Measurements from ENCODE around the gene C2orf69. TPM values are rescaled to one million over a fixed set of nuclear protein-coding genes. Genes with fewer than 3 reads are reported as not detected.

Gene C2orf69
- total RNA-seq, 3 donors from 2014 or later = 15.1 to 17.8 (median 17.7) TPM

GRCh38 chr2:199932312-199932855 lies 21.3 kb downstream of the C2orf69 start:
- Mint-ChIP-seq H3K27me3 (ENCODE audit: low read depth) (no peaks in the 10 kb centered on the region), H3K36me3 (ENCODE audit: insufficient read depth) (peaks cover 23% of the 10 kb centered on the region), H3K4me1 (ENCODE audit: low read depth) (peaks cover 2% of the 10 kb centered on the region), H3K4me3 (no peak overlapping the region), H3K9me3 (no peaks in the 10 kb centered on the region)
- no peak for ATAC-seq
- DNase-seq = no peak

GRCh38 chr2:199933466-199933865 lies 22.4 kb downstream of the C2orf69 start:
- DNase-seq (no peak), ATAC-seq (no peak)
- H3K27me3 Mint-ChIP-seq (ENCODE audit: low read depth) = no peaks in the 10 kb centered on the region
- no peaks in the 10 kb centered on the region for H3K9me3 Mint-ChIP-seq
- peaks cover 24% of the 10 kb centered on the region for H3K36me3 Mint-ChIP-seq (ENCODE audit: insufficient read depth)
- H3K4me1 Mint-ChIP-seq (ENCODE audit: low read depth) = peaks cover 2% of the 10 kb centered on the region
- no peak overlapping the region for H3K4me3 Mint-ChIP-seq

GRCh38 chr2:199936554-199936953 lies 25.5 kb downstream of the C2orf69 start:
- DNase-seq (no peak), ATAC-seq (no peak)
- H3K4me3 Mint-ChIP-seq = no peak overlapping the region
- no peaks in the 10 kb centered on the region for H3K9me3 Mint-ChIP-seq
- H3K36me3 Mint-ChIP-seq (ENCODE audit: insufficient read depth) = peaks cover 19% of the 10 kb centered on the region
- no peaks in the 10 kb centered on the region for H3K4me1 Mint-ChIP-seq (ENCODE audit: low read depth)
- H3K27me3 Mint-ChIP-seq (ENCODE audit: low read depth) = no peaks in the 10 kb centered on the region

- H3K27me3 Mint-ChIP-seq (ENCODE audit: low read depth) = no peaks in the 10 kb centered on the region
- H3K4me1 Mint-ChIP-seq (ENCODE audit: low read depth) = peaks cover 5% of the 10 kb centered on the region
- no peak for DNase-seq
- no peak overlapping the region for H3K4me3 Mint-ChIP-seq
- ATAC-seq = peak in 1 of 2 donors; percentile 28
- no peaks in the 10 kb centered on the region for H3K9me3 Mint-ChIP-seq
- H3K36me3 Mint-ChIP-seq (ENCODE audit: insufficient read depth) = peaks cover 30% of the 10 kb centered on the region
Observed at GRCh38 chr2:199940373-199940772, 29.3 kb downstream of the C2orf69 start.

- H3K4me3 Mint-ChIP-seq = no peak overlapping the region
- H3K36me3 Mint-ChIP-seq (ENCODE audit: insufficient read depth) = peaks cover 33% of the 10 kb centered on the region
- H3K4me1 Mint-ChIP-seq (ENCODE audit: low read depth) = peaks cover 16% of the 10 kb centered on the region
- H3K9me3 Mint-ChIP-seq = no peaks in the 10 kb centered on the region
- no peaks in the 10 kb centered on the region for H3K27me3 Mint-ChIP-seq (ENCODE audit: low read depth)
- ATAC-seq (no peak), DNase-seq (no peak)
Observed at GRCh38 chr2:199943373-199943772, 32.3 kb downstream of the C2orf69 start.

- no peaks in the 10 kb centered on the region for H3K27me3 Mint-ChIP-seq (ENCODE audit: low read depth)
- peaks cover 25% of the 10 kb centered on the region for H3K4me1 Mint-ChIP-seq (ENCODE audit: low read depth)
- DNase-seq = no peak
- no peak for ATAC-seq
- peaks cover 36% of the 10 kb centered on the region for H3K36me3 Mint-ChIP-seq (ENCODE audit: insufficient read depth)
- no peak overlapping the region for H3K4me3 Mint-ChIP-seq
- no peaks in the 10 kb centered on the region for H3K9me3 Mint-ChIP-seq
Observed at GRCh38 chr2:199946196-199946595, 35.1 kb downstream of the C2orf69 start.

- no peak for ATAC-seq
- Mint-ChIP-seq H3K27me3 (ENCODE audit: low read depth) (no peaks in the 10 kb centered on the region), H3K4me3 (no peak overlapping the region), H3K9me3 (no peaks in the 10 kb centered on the region), H3K4me1 (ENCODE audit: low read depth) (peaks cover 28% of the 10 kb centered on the region), H3K36me3 (ENCODE audit: insufficient read depth) (peaks cover 34% of the 10 kb centered on the region)
- no peak for DNase-seq
Observed at GRCh38 chr2:199946836-199947235, 35.7 kb downstream of the C2orf69 start.

- Mint-ChIP-seq H3K9me3 (no peaks in the 10 kb centered on the region), H3K36me3 (ENCODE audit: insufficient read depth) (peaks cover 18% of the 10 kb centered on the region), H3K4me3 (no peak overlapping the region), H3K27me3 (ENCODE audit: low read depth) (no peaks in the 10 kb centered on the region), H3K4me1 (ENCODE audit: low read depth) (peaks cover 49% of the 10 kb centered on the region)
- no peak for ATAC-seq
- no peak for DNase-seq
Observed at GRCh38 chr2:199950396-199950795, 39.3 kb downstream of the C2orf69 start.

- peaks cover 49% of the 10 kb centered on the region for H3K4me1 Mint-ChIP-seq (ENCODE audit: low read depth)
Observed at GRCh38 chr2:199951023-199951422, 39.9 kb downstream of the C2orf69 start.

GRCh38 chr2:199955007-199955338 lies 43.9 kb downstream of the C2orf69 start:
- H3K4me1 Mint-ChIP-seq (ENCODE audit: low read depth) = peaks cover 56% of the 10 kb centered on the region

More at GRCh38 chr2:199951023-199951422, 39.9 kb downstream of the C2orf69 start:
- Mint-ChIP-seq H3K9me3 (no peaks in the 10 kb centered on the region), H3K36me3 (ENCODE audit: insufficient read depth) (peaks cover 18% of the 10 kb centered on the region), H3K4me3 (no peak overlapping the region), H3K27me3 (ENCODE audit: low read depth) (no peaks in the 10 kb centered on the region)
- DNase-seq = no peak
- no peak for ATAC-seq

GRCh38 chr2:199955339-199956061 lies 44.4 kb downstream of the C2orf69 start, which contains the start of the genes MAIP1 and TYW5:
Gene MAIP1, plus strand, starts transcription at chr2:199955582. Its CDS starts 217 bp downstream, at chr2:199955799.
Gene TYW5, minus strand, starts transcription at chr2:199955491. Its CDS starts 21 bp downstream, at chr2:199955470.
- Mint-ChIP-seq H3K36me3 (ENCODE audit: insufficient read depth) (peaks cover 13% of the 10 kb centered on the region), H3K27me3 (ENCODE audit: low read depth) (no peaks in the 10 kb centered on the region), H3K4me3 (peak within 1 kb of the TSS; percentile 100), H3K4me1 (ENCODE audit: low read depth) (peaks cover 52% of the 10 kb centered on the region), H3K9me3 (no peaks in the 10 kb centered on the region)
- ATAC-seq (peak; percentile 94 to 95), DNase-seq (peak; percentile 69)

More at GRCh38 chr2:199955007-199955338, 43.9 kb downstream of the C2orf69 start:
- DNase-seq (no peak), ATAC-seq (peak; percentile 55 to 68)
- peaks cover 17% of the 10 kb centered on the region for H3K36me3 Mint-ChIP-seq (ENCODE audit: insufficient read depth)
- H3K4me3 Mint-ChIP-seq = peak overlapping the region; percentile 100
- H3K27me3 Mint-ChIP-seq (ENCODE audit: low read depth) = no peaks in the 10 kb centered on the region
- no peaks in the 10 kb centered on the region for H3K9me3 Mint-ChIP-seq

GRCh38 chr2:199956062-199956380 lies 44.9 kb downstream of the C2orf69 start:
- Mint-ChIP-seq H3K4me1 (ENCODE audit: low read depth) (peaks cover 50% of the 10 kb centered on the region), H3K27me3 (ENCODE audit: low read depth) (no peaks in the 10 kb centered on the region)
- ATAC-seq = no peak

GRCh38 chr2:199958014-199958413 lies 46.9 kb downstream of the C2orf69 start:
- peak overlapping the region; percentile 43 for H3K4me3 Mint-ChIP-seq
- no peaks in the 10 kb centered on the region for H3K27me3 Mint-ChIP-seq (ENCODE audit: low read depth)
- no peak for DNase-seq
- peaks cover 25% of the 10 kb centered on the region for H3K36me3 Mint-ChIP-seq (ENCODE audit: insufficient read depth)
- ATAC-seq = no peak
- no peaks in the 10 kb centered on the region for H3K9me3 Mint-ChIP-seq
- peaks cover 38% of the 10 kb centered on the region for H3K4me1 Mint-ChIP-seq (ENCODE audit: low read depth)

More at GRCh38 chr2:199956062-199956380, 44.9 kb downstream of the C2orf69 start:
- DNase-seq = no peak
- Mint-ChIP-seq H3K36me3 (ENCODE audit: insufficient read depth) (peaks cover 14% of the 10 kb centered on the region), H3K9me3 (no peaks in the 10 kb centered on the region), H3K4me3 (peak overlapping the region; percentile 100)

GRCh38 chr2:199962203-199962602 lies 51.1 kb downstream of the C2orf69 start:
- peaks cover 12% of the 10 kb centered on the region for H3K4me1 Mint-ChIP-seq (ENCODE audit: low read depth)

GRCh38 chr2:199966405-199966804 lies 55.3 kb downstream of the C2orf69 start:
- peaks cover 28% of the 10 kb centered on the region for H3K36me3 Mint-ChIP-seq (ENCODE audit: insufficient read depth)
- H3K4me3 Mint-ChIP-seq = no peak overlapping the region
- no peaks in the 10 kb centered on the region for H3K4me1 Mint-ChIP-seq (ENCODE audit: low read depth)
- ATAC-seq (no peak), DNase-seq (no peak)
- H3K9me3 Mint-ChIP-seq = no peaks in the 10 kb centered on the region
- no peaks in the 10 kb centered on the region for H3K27me3 Mint-ChIP-seq (ENCODE audit: low read depth)

More at GRCh38 chr2:199962203-199962602, 51.1 kb downstream of the C2orf69 start:
- Mint-ChIP-seq H3K4me3 (no peak overlapping the region), H3K9me3 (no peaks in the 10 kb centered on the region), H3K36me3 (ENCODE audit: insufficient read depth) (peaks cover 41% of the 10 kb centered on the region), H3K27me3 (ENCODE audit: low read depth) (no peaks in the 10 kb centered on the region)
- peak in 1 of 2 donors; percentile 32 for ATAC-seq
- no peak for DNase-seq

Measured in activated T-cell treated with anti-CD3 and anti-CD28 coated beads, Interleukin-2, amount 50 U/mL, for 4 hours (primary cell).